M059J (cell line): Measurements from ENCODE around the gene LRRC51. TPM values are rescaled to one million over a fixed set of nuclear protein-coding genes. Genes with fewer than 3 reads are reported as not detected.
A peak's percentile ranks its signal among the peaks of the same experiment; 100 is the strongest.

Experiments used
- DNase-seq: peaks from one replicate; pipeline ENCODE4 v3.0.0-alpha.2; 2012; ENCODE audit warnings: low read depth
- total RNA-seq: library from RNA; depleted of rRNA; stranded (reverse); fragments of >200 nt; shearing (Covaris generic); gene quantifications from 2 replicates; pipeline ENCODE4 v1.2.3, GENCODE V29; 2014; rRNA removed

Gene LRRC51
- total RNA-seq: 4.8 and 5.2 TPM in 2 replicates

GRCh38 chr11:72080326-72081183 is at the start of gene LRRC51, which contains the start of gene NUMA1:
Gene LRRC51 (plus strand): TSS chr11:72080850. CDS start chr11:72089084, 8,234 bp downstream.
Gene NUMA1 (minus strand): TSS chr11:72080542. CDS start chr11:72035943, 44,599 bp downstream.
- peak; percentile 100 for DNase-seq

GRCh38 chr11:72036687-72037086 is 44.0 kb upstream of the LRRC51 start:
- DNase-seq: no peak

GRCh38 chr11:72037554-72038311 is 42.9 kb upstream of the LRRC51 start:
- DNase-seq: no peak

GRCh38 chr11:72038491-72038890 is 42.2 kb upstream of the LRRC51 start:
- no peak for DNase-seq

GRCh38 chr11:72039031-72039855 is 41.4 kb upstream of the LRRC51 start:
- no peak for DNase-seq

- no peak for DNase-seq
These were observed 40.7 kb upstream of the LRRC51 start for GRCh38 chr11:72039856-72040401.

GRCh38 chr11:72040491-72041363 is 39.9 kb upstream of the LRRC51 start:
- DNase-seq: peak; percentile 91

- peak; percentile 80 for DNase-seq
These were observed 39.1 kb upstream of the LRRC51 start for GRCh38 chr11:72041364-72042063.

GRCh38 chr11:72042064-72042745 is 38.4 kb upstream of the LRRC51 start:
- DNase-seq: no peak

- no peak for DNase-seq
These were observed 34.8 kb upstream of the LRRC51 start for GRCh38 chr11:72045849-72046248.

- DNase-seq: no peak
These were observed 31.7 kb upstream of the LRRC51 start for GRCh38 chr11:72048766-72049460.

GRCh38 chr11:72058416-72059034 is 22.1 kb upstream of the LRRC51 start:
- no peak for DNase-seq

- no peak for DNase-seq
These were observed 18.8 kb upstream of the LRRC51 start for GRCh38 chr11:72061739-72062396.

- DNase-seq: no peak
These were observed 13.8 kb upstream of the LRRC51 start for GRCh38 chr11:72066855-72067254.

- no peak for DNase-seq
These were observed 13.4 kb upstream of the LRRC51 start for GRCh38 chr11:72067266-72067665.

- no peak for DNase-seq
These were observed 13.0 kb upstream of the LRRC51 start for GRCh38 chr11:72067676-72068075.

GRCh38 chr11:72069200-72069599 is 11.4 kb upstream of the LRRC51 start:
- no peak for DNase-seq
